ENCODE results near the gene TNFAIP8.
A peak's percentile ranks its signal among the peaks of the same experiment; 100 is the strongest.

The TNFAIP8 gene

GRCh38 chr5:119357808-119358529 is 2.1 kb downstream of the TNFAIP8 start:
- TF ChIP-seq ZBTB7A (IDR thresholded peaks at IDR 0.05; ENCODE audit: low read depth): no peak

- TF ChIP-seq, protein P1, sequence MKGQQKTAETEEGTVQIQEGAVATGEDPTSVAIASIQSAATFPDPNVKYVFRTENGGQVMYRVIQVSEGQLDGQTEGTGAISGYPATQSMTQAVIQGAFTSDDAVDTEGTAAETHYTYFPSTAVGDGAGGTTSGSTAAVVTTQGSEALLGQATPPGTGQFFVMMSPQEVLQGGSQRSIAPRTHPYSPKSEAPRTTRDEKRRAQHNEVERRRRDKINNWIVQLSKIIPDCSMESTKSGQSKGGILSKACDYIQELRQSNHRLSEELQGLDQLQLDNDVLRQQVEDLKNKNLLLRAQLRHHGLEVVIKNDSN (IDR thresholded peaks at IDR 0.05): no peak
- TF ChIP-seq NFIC (IDR thresholded peaks at IDR 0.05) (no peak), CEBPB (IDR thresholded peaks at IDR 0.05) (no peak)
Measured at GRCh38 chr5:119358530-119358900, 2.7 kb downstream of the TNFAIP8 start.

DNA sequence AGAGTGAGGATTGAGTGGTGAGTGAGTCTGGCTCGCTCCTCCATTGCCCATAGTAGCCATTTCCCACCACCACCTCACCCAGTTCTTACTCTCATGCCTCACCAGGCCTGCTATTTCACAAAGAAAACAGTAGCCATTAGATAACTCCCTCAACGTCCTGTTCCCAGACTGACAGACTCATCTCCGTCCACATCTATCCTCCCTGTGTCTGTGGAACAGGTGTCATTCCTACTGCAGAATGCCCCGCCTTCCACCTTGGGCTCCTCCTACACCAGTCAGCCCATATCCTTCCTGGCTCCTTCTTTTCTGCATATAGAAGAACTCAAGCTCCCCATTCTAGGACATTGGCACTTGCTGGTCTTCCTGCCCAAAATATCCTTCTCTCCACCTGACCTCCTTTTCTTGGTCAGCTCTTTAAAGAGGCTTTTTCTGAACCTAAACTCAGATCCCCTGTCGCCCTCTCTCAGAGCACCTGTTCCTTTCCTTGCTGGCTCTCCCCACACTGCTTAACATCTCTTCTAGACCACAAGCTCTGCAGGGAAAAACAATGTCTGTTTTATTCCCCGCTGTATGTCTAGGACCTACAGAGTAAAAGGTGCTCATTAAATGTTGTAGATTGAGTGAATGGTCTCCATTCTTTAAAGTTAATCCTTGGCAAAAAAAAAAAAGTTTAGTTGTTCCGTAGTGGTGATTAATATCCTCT is 3.2 kb downstream of the TNFAIP8 start:
- TF ChIP-seq EP300 (IDR thresholded peaks at IDR 0.05; ENCODE audit: borderline replicate concordance) (no peak), NFIC (IDR thresholded peaks at IDR 0.05) (no peak), CEBPB (IDR thresholded peaks at IDR 0.05) (no peak), RAD21 (IDR thresholded peaks at IDR 0.05; ENCODE audit: low read depth) (no peak), YY1 (IDR thresholded peaks at IDR 0.05; ENCODE audit: low read depth) (no peak), ZBTB7A (IDR thresholded peaks at IDR 0.05; ENCODE audit: low read depth) (no peak), TEAD4 (IDR thresholded peaks at IDR 0.05) (no peak), EGR1 (IDR thresholded peaks at IDR 0.05) (no peak), MAX (IDR thresholded peaks at IDR 0.05) (no peak), FOXM1 (IDR thresholded peaks at IDR 0.05; ENCODE audit: borderline replicate concordance, low read depth) (no peak)
- TF ChIP-seq, protein P1 (IDR thresholded peaks at IDR 0.05): no peak
- TF ChIP-seq, protein P2, sequence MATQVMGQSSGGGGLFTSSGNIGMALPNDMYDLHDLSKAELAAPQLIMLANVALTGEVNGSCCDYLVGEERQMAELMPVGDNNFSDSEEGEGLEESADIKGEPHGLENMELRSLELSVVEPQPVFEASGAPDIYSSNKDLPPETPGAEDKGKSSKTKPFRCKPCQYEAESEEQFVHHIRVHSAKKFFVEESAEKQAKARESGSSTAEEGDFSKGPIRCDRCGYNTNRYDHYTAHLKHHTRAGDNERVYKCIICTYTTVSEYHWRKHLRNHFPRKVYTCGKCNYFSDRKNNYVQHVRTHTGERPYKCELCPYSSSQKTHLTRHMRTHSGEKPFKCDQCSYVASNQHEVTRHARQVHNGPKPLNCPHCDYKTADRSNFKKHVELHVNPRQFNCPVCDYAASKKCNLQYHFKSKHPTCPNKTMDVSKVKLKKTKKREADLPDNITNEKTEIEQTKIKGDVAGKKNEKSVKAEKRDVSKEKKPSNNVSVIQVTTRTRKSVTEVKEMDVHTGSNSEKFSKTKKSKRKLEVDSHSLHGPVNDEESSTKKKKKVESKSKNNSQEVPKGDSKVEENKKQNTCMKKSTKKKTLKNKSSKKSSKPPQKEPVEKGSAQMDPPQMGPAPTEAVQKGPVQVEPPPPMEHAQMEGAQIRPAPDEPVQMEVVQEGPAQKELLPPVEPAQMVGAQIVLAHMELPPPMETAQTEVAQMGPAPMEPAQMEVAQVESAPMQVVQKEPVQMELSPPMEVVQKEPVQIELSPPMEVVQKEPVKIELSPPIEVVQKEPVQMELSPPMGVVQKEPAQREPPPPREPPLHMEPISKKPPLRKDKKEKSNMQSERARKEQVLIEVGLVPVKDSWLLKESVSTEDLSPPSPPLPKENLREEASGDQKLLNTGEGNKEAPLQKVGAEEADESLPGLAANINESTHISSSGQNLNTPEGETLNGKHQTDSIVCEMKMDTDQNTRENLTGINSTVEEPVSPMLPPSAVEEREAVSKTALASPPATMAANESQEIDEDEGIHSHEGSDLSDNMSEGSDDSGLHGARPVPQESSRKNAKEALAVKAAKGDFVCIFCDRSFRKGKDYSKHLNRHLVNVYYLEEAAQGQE (IDR thresholded peaks at IDR 0.05; ENCODE audit: low read depth): no peak

DNA sequence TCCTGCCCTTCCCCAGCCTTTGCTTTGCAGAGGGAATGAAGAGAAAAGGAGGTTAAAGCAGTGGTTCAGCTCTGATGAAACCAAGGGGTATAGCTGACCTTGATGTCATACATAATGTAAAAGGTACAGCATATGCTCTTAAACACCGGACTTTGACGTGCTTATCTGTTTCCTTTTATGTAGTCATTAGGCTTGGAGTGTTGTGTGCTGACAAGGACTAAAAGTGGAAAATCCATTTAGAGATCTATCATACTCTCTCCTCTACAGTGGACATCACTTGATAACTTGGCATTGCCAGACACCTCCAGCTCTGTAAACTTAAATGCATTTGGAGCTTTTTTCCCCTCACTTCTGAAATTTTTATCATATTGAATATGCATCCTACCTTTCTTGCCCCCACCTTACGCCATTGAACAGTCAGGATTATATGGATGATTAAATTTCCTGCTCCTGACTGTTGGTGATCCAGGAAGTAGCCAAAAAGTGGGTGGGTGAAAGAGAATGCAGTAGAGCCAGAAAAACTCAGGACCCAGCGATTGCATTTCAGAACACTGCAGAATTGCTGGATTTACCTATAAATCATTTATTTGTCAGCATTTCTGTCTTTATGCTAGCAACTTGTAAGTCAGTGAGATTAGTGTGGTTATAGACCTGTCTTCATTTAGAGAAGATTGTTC is 4.1 kb downstream of the TNFAIP8 start:
- TF ChIP-seq RAD21 (IDR thresholded peaks at IDR 0.05; ENCODE audit: low read depth) (no peak), EP300 (IDR thresholded peaks at IDR 0.05; ENCODE audit: borderline replicate concordance) (peak; percentile 38; the same call in 1 of the 2 replicates), FOXM1 (IDR thresholded peaks at IDR 0.05; ENCODE audit: borderline replicate concordance, low read depth) (no peak), TCF12 (IDR thresholded peaks at IDR 0.05; ENCODE audit: low read depth) (no peak), TEAD4 (IDR thresholded peaks at IDR 0.05) (peak; percentile 40; the same call in 1 of the 2 replicates)

- no peak for TF ChIP-seq TEAD4 (IDR thresholded peaks at IDR 0.05)
- no peak for TF ChIP-seq RAD21 (IDR thresholded peaks at IDR 0.05; ENCODE audit: low read depth)
- TF ChIP-seq NFIC (IDR thresholded peaks at IDR 0.05): no peak
- peak; percentile 53; the same call in 1 of the 2 replicates for TF ChIP-seq EGR1 (IDR thresholded peaks at IDR 0.05)
Measured at GRCh38 chr5:119360905-119361593, 5.2 kb downstream of the TNFAIP8 start.

GRCh38 chr5:119361594-119362125 is 5.8 kb downstream of the TNFAIP8 start:
- no peak for TF ChIP-seq TCF12 (IDR thresholded peaks at IDR 0.05; ENCODE audit: low read depth)
- no peak for TF ChIP-seq EGR1 (IDR thresholded peaks at IDR 0.05)
- TF ChIP-seq TEAD4 (IDR thresholded peaks at IDR 0.05): no peak
- TF ChIP-seq NFIC (IDR thresholded peaks at IDR 0.05): no peak
- TF ChIP-seq FOXM1 (IDR thresholded peaks at IDR 0.05; ENCODE audit: borderline replicate concordance, low read depth): no peak
- no peak for TF ChIP-seq ZBTB7A (IDR thresholded peaks at IDR 0.05; ENCODE audit: low read depth)
- TF ChIP-seq, protein P2 (IDR thresholded peaks at IDR 0.05; ENCODE audit: low read depth): no peak
- no peak for TF ChIP-seq TAF1 (IDR thresholded peaks at IDR 0.05; ENCODE audit: low read depth)
- no peak for TF ChIP-seq EP300 (IDR thresholded peaks at IDR 0.05; ENCODE audit: borderline replicate concordance)
- TF ChIP-seq, protein P1 (IDR thresholded peaks at IDR 0.05): no peak
- TF ChIP-seq CEBPB (IDR thresholded peaks at IDR 0.05): no peak
- TF ChIP-seq CREB1 (IDR thresholded peaks at IDR 0.05; ENCODE audit: low read depth): no peak
- no peak for TF ChIP-seq RAD21 (IDR thresholded peaks at IDR 0.05; ENCODE audit: low read depth)
- no peak for TF ChIP-seq MAX (IDR thresholded peaks at IDR 0.05)
- TF ChIP-seq YY1 (IDR thresholded peaks at IDR 0.05; ENCODE audit: low read depth): no peak
